ENCODE measurements around the gene NECAB3. TPM values are rescaled to one million over a fixed set of nuclear protein-coding genes. Genes with fewer than 3 reads are reported as not detected.

NECAB3 gene
- polyA plus RNA-seq, 1 of the 3 experiments (the other 2 are of a cell fraction) = 20.1 TPM

DNA sequence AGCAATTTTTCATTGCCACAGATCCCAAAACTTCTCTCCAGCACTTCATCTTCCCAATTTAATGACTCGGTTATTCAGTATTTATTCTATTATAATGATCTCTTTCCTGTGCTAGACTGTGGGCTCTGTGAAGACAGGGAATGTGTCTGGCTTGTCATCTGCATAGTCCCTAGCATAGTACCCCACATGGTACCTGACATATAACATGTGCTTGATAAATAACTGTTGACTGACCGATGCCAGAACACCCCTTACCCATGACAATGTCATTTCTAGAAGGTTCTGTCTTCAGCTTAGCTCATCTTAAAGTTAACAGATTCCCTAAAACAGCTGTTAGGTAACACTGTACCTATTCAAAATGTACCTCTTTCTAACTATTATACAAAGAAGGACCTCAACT, 42.3 kb upstream of the NECAB3 start:
- H4K20me1 ChIP-seq (ENCODE audit: insufficient read depth) = no peaks in the 10 kb centered on the region
- no peak overlapping the region for H3K4me3 ChIP-seq (ENCODE audit: low read depth in 2 of 2, low read length in 1 of 2)
- peaks cover 0 to 7% of the 10 kb centered on the region in 2 experiments; a peak in 1 of 4 replicates for H3K4me1 ChIP-seq (ENCODE audit: control insufficient read depth in 1 of 2, insufficient read depth in 2 of 2, low read depth in 1 of 2, low read length in 1 of 2)
- H3K9ac ChIP-seq = no peak overlapping the region
- no peaks in the 10 kb centered on the region for H3K9me3 ChIP-seq
- no peak overlapping the region for H3K27ac ChIP-seq (ENCODE audit: low read depth in 2 of 2, low read length in 1 of 2)
- no peaks in the 10 kb centered on the region for H3K27me3 ChIP-seq (ENCODE audit: insufficient read depth)
- no peaks in the 10 kb centered on the region for H3K36me3 ChIP-seq (replicated peaks in 1 of 2; ENCODE audit: control insufficient read depth in 1 of 2, insufficient read depth in 2 of 2, low read length in 1 of 2)
- ChIA-PET POLR2A (no interaction called here), CTCF (interaction anchor here (1.1 kb wide), 1 partner anchor 50 kb away, joined by 3 read pairs; the partner anchor contains the start of gene ACTL10)
- no peaks in the 10 kb centered on the region for H3K9me2 ChIP-seq
- no peak overlapping the region for H3K4me2 ChIP-seq
- no peaks in the 10 kb centered on the region for H3F3A ChIP-seq (replicated peaks; ENCODE audit: insufficient read depth)
- WGBS (ENCODE audit: low lambda C conversion rate) = 78% methylated on average over 2 of the region's 2 CpGs
- no peak for TF ChIP-seq RFX5 (IDR thresholded peaks at IDR 0.05; ENCODE audit: low read length)
- TF ChIP-seq FOSL2 (IDR thresholded peaks at IDR 0.05; ENCODE audit: borderline replicate concordance, low read depth) = no peak
- TF ChIP-seq, protein P1, sequence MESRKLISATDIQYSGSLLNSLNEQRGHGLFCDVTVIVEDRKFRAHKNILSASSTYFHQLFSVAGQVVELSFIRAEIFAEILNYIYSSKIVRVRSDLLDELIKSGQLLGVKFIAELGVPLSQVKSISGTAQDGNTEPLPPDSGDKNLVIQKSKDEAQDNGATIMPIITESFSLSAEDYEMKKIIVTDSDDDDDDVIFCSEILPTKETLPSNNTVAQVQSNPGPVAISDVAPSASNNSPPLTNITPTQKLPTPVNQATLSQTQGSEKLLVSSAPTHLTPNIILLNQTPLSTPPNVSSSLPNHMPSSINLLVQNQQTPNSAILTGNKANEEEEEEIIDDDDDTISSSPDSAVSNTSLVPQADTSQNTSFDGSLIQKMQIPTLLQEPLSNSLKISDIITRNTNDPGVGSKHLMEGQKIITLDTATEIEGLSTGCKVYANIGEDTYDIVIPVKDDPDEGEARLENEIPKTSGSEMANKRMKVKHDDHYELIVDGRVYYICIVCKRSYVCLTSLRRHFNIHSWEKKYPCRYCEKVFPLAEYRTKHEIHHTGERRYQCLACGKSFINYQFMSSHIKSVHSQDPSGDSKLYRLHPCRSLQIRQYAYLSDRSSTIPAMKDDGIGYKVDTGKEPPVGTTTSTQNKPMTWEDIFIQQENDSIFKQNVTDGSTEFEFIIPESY (IDR thresholded peaks at IDR 0.05; ENCODE audit: borderline replicate concordance, low read depth) = no peak
- no peak for TF ChIP-seq MXI1 (IDR thresholded peaks at IDR 0.05; ENCODE audit: low read depth, low read length)
- TF ChIP-seq RCOR1 (IDR thresholded peaks at IDR 0.05; ENCODE audit: low read length) = no peak
- TF ChIP-seq, protein P2, sequence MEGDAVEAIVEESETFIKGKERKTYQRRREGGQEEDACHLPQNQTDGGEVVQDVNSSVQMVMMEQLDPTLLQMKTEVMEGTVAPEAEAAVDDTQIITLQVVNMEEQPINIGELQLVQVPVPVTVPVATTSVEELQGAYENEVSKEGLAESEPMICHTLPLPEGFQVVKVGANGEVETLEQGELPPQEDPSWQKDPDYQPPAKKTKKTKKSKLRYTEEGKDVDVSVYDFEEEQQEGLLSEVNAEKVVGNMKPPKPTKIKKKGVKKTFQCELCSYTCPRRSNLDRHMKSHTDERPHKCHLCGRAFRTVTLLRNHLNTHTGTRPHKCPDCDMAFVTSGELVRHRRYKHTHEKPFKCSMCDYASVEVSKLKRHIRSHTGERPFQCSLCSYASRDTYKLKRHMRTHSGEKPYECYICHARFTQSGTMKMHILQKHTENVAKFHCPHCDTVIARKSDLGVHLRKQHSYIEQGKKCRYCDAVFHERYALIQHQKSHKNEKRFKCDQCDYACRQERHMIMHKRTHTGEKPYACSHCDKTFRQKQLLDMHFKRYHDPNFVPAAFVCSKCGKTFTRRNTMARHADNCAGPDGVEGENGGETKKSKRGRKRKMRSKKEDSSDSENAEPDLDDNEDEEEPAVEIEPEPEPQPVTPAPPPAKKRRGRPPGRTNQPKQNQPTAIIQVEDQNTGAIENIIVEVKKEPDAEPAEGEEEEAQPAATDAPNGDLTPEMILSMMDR (IDR thresholded peaks at IDR 0.05) = no peak
- TF ChIP-seq MEF2A (IDR thresholded peaks at IDR 0.05; ENCODE audit: borderline replicate concordance, low read depth) = no peak
- TF ChIP-seq SIN3A (IDR thresholded peaks at IDR 0.05; ENCODE audit: borderline replicate concordance, low read depth, low read length) = no peak
- TF ChIP-seq TCF12 (IDR thresholded peaks at IDR 0.05) = no peak
- no peak for TF ChIP-seq FOXJ3 (CRISPR knock-in tag; IDR thresholded peaks at IDR 0.05)
- TF ChIP-seq EP300 (IDR thresholded peaks at IDR 0.05; ENCODE audit: borderline replicate concordance in 1 of 2, low read depth in 1 of 2, low read length in 1 of 2) = no peak
- no peak overlapping the region for H2AFZ ChIP-seq (ENCODE audit: low read depth)
- no peak for DNase-seq
- peaks cover 11% of the 10 kb centered on the region; the same call in 1 of the 2 replicates for H3K79me2 ChIP-seq (ENCODE audit: insufficient read depth)

- DNase-seq = no peak
- no peaks in the 10 kb centered on the region for H3K36me3 ChIP-seq (replicated peaks in 1 of 2; ENCODE audit: control insufficient read depth in 1 of 2, insufficient read depth in 2 of 2, low read length in 1 of 2)
- no peaks in the 10 kb centered on the region for H4K20me1 ChIP-seq (ENCODE audit: insufficient read depth)
- H3K9ac ChIP-seq = no peak overlapping the region
- no peaks in the 10 kb centered on the region for H3K27me3 ChIP-seq (ENCODE audit: insufficient read depth)
- ChIA-PET POLR2A (no interaction called here), CTCF (interaction anchor here (2.0 kb wide), 1 partner anchor 46 kb away, joined by 6 read pairs; no protein-coding TSS in a partner anchor)
- H3K4me1 ChIP-seq (ENCODE audit: control insufficient read depth in 1 of 2, insufficient read depth in 2 of 2, low read depth in 1 of 2, low read length in 1 of 2) = no peaks in the 10 kb centered on the region; a peak in 1 of 4 replicates
- peaks cover 3% of the 10 kb centered on the region; the same call in 1 of the 2 replicates for H3K79me2 ChIP-seq (ENCODE audit: insufficient read depth)
- H3K9me2 ChIP-seq = no peaks in the 10 kb centered on the region
- H3K9me3 ChIP-seq = no peaks in the 10 kb centered on the region
- 93% methylated on average over 10 of the region's 10 CpGs for WGBS (ENCODE audit: low lambda C conversion rate)
- H3K4me2 ChIP-seq = no peak overlapping the region
- no peaks in the 10 kb centered on the region for H3F3A ChIP-seq (replicated peaks; ENCODE audit: insufficient read depth)
- TF ChIP-seq FOSL2 (IDR thresholded peaks at IDR 0.05; ENCODE audit: borderline replicate concordance, low read depth) = no peak
- TF ChIP-seq TEAD4 (IDR thresholded peaks at IDR 0.05; ENCODE audit: borderline replicate concordance, insufficient read depth) = no peak
- no peak for TF ChIP-seq ELF1 (IDR thresholded peaks at IDR 0.05)
- no peak for TF ChIP-seq NFIC (IDR thresholded peaks at IDR 0.05; ENCODE audit: borderline replicate concordance)
- no peak for TF ChIP-seq USF1 (IDR thresholded peaks at IDR 0.05; ENCODE audit: borderline replicate concordance, low read depth)
- no peak for TF ChIP-seq CHD2 (IDR thresholded peaks at IDR 0.05; ENCODE audit: low read length, partially characterized antibody)
- TF ChIP-seq POLR2AphosphoS5 (IDR thresholded peaks at IDR 0.05; ENCODE audit: low read depth, low read length) = no peak
- no peak for TF ChIP-seq JUND (IDR thresholded peaks at IDR 0.05)
- TF ChIP-seq, protein P1 (IDR thresholded peaks at IDR 0.05; ENCODE audit: borderline replicate concordance, low read depth) = no peak
- no peak for TF ChIP-seq GATA2 (CRISPR knock-in tag; IDR thresholded peaks at IDR 0.05)
- no peak for TF ChIP-seq RCOR1 (IDR thresholded peaks at IDR 0.05; ENCODE audit: low read length)
- TF ChIP-seq RXRA (IDR thresholded peaks at IDR 0.05; ENCODE audit: borderline replicate concordance, low read depth) = no peak
- no peak for TF ChIP-seq EP300 (IDR thresholded peaks at IDR 0.05; ENCODE audit: borderline replicate concordance in 1 of 2, low read depth in 1 of 2, low read length in 1 of 2)
- TF ChIP-seq SIN3A (IDR thresholded peaks at IDR 0.05; ENCODE audit: borderline replicate concordance, low read depth, low read length) = no peak
- TF ChIP-seq FOXM1 (IDR thresholded peaks at IDR 0.05; ENCODE audit: low read depth) = no peak
- TF ChIP-seq FOXJ3 (CRISPR knock-in tag; IDR thresholded peaks at IDR 0.05) = no peak
- no peak overlapping the region for H3K27ac ChIP-seq (ENCODE audit: low read depth in 2 of 2, low read length in 1 of 2)
- H2AFZ ChIP-seq (ENCODE audit: low read depth) = no peak overlapping the region
- no peak overlapping the region for H3K4me3 ChIP-seq (ENCODE audit: low read depth in 2 of 2, low read length in 1 of 2)
These were observed 39.7 kb upstream of the NECAB3 start for GRCh38 chr20:33713865-33714367.
